NCI-H128 (cell line): ENCODE results near the gene ZNF709.
"Not testable (repeated sequence)": the region's sequence is repeated elsewhere in the genome, so short reads cannot be mapped to it uniquely, and the experiment has no call there.

Experiments
- DNase-seq: peaks from one replicate; lab custom pipeline; 2025; ENCODE audit not compliant: unreplicated experiment; lab: John Stamatoyannopoulos, UW

Gene ZNF709

GRCh38 chr19:12484371-12485051 lies at the start of gene ZNF709:
Gene ZNF709 (minus strand): TSS chr19:12484816. CDS start chr19:12484657, 159 bp downstream.
- DNase-seq: peak; percentile 94

DNA sequence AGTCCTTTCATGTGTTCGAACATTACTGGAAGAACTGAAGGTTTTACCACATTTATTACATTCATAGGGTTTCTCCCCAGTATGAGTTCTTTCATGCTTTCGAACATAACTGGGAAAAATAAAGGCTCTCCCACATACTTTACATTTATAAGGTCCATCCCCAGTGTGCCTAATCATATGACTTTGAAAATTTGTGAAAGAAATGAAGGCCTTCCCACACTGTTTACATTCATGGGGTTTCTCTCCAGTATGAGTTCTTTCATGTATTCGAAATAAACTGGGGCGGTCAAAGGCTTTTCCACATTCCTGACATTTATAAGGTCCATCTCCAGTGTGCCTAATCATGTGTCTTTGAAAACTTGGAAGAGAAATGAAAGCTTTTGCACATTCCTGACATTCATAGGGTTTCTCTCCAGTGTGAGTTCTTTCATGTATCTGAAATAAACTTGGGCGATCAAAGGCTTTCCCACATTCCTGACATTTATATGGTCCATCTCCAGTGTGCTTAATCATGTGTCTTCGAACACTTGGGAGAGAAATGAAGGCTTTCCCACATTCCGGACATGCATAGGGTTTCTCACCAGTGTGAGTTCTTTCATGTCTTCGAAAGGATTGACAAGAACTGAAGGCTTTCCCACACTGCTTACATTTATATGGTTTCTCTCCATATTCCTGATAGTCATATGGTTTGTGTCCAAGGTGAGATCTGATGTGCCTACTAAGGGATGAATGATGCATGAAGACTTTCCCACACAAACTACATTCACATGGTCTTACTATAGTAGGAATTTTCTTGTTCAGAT lies 42.6 kb upstream of the ZNF709 start:
- no peak for DNase-seq

- DNase-seq: no peak
Observed at GRCh38 chr19:12526542-12526941, 41.9 kb upstream of the ZNF709 start.

DNA sequence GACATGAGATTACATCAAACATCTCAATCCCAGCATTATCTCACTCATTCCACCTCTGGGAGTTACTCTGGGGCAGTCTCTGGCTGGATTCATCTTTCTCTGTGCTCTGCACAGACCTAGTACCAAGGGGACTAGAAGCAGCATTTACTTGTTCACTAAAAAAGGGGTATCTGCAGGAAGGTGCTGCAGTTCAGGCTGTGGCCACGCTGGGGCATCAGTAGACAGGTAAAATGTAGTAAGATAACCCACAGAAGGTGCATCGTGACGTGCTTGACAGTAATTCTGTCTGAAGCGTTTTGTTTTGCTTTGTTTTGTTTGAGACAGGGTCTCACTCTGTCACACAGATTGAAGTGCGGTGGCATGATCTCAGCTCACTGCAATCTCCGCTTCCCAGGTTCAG lies 37.4 kb upstream of the ZNF709 start:
- DNase-seq: no peak

DNA sequence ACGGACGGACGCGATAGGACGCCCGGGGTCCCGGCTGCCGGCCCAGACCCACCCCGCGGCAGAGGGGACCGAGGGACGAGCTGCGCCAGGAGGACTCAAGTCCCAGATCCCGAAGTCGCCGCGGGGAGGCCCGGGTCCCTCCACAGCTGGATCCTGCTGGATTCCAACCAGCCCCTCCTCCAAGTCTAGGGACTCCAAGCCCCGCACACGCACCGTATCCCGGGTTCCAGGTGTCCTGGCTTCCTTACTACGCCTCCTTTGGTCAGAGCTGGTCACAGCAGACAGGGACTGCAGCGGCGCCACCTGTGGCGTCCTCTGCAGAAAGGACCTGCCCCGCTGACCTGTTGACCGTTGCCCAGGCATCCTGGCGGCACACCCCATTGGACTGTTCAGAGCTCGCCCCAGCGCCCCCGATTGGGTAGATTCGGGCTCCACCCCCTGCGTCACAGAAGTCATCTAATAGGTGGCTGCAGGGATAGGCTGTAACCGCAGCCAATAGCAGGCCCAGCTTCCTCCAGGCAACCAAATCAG lies 29.0 kb upstream of the ZNF709 start:
- DNase-seq: no peak

- DNase-seq: no peak
Observed at GRCh38 chr19:12497032-12497431, 12.4 kb upstream of the ZNF709 start.

GRCh38 chr19:12496480-12496879 lies 11.9 kb upstream of the ZNF709 start:
- DNase-seq: no peak

- DNase-seq: peak; percentile 92
Observed at GRCh38 chr19:12495002-12495802, 10.6 kb upstream of the ZNF709 start.

- no peak for DNase-seq
Observed at GRCh38 chr19:12494260-12494860, 9.7 kb upstream of the ZNF709 start.

DNA sequence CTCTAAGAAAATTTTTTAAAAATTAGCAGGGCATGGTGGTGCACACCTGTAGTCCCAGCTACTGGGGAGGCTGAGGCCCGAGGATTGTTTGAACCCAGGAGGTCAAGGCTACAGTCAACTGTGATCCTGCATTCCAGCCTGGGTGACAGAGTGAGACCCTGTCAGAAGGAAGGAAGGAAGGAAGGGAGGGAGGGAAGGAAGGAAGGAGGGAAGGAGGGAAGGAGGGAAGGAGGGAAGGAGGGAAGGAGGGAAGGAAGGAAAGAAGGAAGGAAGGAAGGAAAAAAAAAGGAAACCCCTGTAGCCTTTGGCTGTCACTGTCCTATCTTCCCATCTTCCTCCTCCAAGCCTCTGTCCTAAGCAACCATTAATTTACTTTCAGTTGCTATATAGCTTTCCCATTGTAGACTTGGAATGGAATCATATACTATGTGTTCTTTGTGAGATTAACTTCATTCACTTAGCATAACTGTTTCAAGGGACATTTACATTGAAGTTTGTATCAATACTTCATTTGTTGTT lies 1.7 kb upstream of the ZNF709 start:
- DNase-seq: not testable (repeated sequence)

- DNase-seq: no peak
Observed at GRCh38 chr19:12485571-12485970, 955 bp upstream of the ZNF709 start.

GRCh38 chr19:12485052-12485416 lies 418 bp upstream of the ZNF709 start:
- no peak for DNase-seq

DNA sequence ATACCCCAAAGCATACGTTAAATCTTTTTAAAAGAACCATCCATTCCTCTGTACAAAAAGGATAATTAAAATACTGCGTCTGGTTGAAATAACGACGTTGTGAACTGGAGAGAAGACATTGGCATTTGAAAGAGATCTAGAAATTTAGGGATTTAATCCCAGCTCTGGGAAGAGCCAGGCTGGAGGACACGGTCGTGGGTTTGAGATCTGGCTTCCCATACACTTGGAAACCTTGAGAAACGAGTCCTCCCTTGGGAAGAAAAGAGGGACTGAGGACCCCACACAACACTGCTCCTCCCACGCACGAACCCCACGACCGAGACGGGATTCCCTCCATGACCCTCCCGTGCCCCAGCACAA lies 625 bp downstream of the ZNF709 start:
- no peak for DNase-seq

GRCh38 chr19:12482509-12482886 lies 2.1 kb downstream of the ZNF709 start:
- no peak for DNase-seq

DNA sequence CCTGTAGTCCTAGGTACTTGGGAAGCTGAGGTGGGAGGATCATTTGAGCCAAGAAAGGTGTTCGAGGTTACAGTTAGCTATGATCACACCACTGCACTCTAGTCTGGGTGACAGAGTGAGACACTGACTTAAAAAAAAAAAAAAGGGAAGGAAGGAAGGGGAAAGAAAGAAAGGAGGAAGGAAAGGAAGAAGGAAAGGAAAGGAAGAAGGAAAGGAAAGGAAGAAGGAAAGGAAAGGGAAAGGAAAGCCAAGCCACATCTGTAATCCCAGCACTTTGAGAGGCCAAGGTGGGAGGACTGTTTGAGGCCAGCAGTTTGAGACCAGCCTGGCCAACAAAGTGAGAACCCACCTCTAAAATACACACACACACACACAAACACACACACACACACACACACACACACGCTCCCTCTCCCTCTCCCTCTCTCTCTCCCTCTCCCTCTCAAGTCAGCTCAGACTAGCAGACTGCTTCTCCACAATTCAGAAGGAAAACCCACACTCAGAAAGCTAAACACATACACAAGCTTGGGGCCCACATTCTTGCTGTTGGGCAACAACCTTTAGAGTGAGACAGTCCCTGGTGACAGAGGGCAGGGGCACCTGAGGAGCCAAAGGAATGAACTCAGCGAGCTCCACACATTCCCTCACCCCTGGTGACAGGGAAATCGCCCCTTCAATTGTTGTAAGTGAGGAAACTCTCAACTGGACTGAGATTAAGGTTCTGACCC lies 2.7 kb downstream of the ZNF709 start:
- no peak for DNase-seq

DNA sequence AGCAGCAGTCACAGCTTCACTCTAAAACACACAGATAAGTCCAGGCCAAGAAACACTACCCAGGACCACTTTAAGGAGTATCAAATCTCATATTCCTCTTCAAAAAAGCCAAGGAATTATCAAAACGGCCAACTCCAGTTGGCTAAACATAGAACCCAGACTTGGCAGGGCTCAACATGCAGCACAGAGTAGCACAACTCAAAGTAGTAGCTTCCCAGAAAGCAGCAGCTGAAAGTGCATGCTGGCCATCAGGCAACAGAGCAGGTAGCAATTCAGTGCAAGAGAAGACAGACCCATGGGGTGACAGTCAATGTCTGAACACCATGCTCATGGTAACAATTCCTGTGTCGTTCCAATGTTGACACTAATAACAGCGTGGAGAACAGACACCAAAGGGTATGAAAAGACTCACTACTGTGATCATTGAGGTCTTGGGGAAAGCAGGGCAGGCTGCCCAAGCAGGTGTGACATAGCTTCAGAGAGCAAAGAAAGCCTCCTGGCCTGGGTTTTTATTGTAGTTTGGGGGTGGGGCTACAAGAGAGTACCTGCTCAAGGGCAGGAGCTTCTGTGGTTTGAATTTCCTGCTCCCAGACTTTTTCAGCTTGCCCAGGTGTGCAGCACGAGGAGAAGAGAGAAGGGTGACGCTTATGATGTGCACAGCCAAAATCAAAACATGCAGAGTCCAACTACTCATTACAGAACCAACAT lies 6.2 kb downstream of the ZNF709 start:
- DNase-seq: no peak

GRCh38 chr19:12467651-12468050 lies 17.0 kb downstream of the ZNF709 start:
- DNase-seq: not testable (repeated sequence)

DNA sequence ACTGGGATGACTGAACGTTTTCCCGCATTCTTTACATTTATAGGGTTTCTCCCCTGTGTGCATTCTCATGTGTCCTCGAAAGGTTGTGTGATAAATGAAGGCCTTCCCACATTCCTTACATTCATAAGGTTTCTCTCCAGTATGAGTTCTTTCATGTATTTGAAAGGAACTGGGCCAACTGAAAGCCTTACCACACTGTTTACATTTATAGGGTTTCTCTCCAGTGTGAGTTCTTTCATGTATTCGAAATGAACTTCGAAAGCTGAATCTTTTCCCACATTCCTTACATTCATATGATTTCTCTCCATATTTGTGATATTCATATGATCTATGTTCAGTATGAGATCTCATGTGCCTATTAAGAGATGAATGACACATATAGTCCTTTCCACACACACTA lies 19.4 kb downstream of the ZNF709 start:
- no peak for DNase-seq

GRCh38 chr19:12464769-12465168 lies 19.8 kb downstream of the ZNF709 start:
- no peak for DNase-seq

DNA sequence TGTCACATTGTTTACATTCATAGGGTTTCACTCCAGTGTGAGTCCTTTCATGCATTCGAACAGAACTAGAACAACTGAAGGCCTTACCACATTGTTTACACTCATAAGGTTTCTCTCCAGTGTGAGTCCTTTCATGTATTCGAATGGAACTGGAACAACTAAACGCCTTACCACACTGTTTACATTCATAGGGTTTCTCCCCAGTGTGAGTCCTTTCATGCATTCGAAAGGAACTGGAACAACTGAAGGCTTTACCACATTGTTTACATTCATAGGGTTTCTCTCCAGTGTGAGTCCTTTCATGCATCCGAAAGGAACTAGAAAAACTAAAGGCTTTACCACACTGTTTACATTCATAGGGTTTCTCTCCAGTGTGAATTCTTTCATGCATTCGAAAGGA lies 20.5 kb downstream of the ZNF709 start:
- DNase-seq: not testable (repeated sequence)
